GM18499 (cell line): ENCODE data around the gene BPIFB4.

Source experiments
- ATAC-seq: cut with Tn5 transposase; IDR thresholded peaks from one replicate; pipeline ENCODE4 v1.9.1; 2021; ENCODE audit warnings: moderate number of reproducible peaks; ENCODE audit not compliant: insufficient read depth, unreplicated experiment

BPIFB4 gene

GRCh38 chr20:33059741-33060390, 19.6 kb upstream of the BPIFB4 start:
- no peak for ATAC-seq

- no peak for ATAC-seq
Measured at GRCh38 chr20:33061658-33062028, 17.8 kb upstream of the BPIFB4 start.

GRCh38 chr20:33062105-33062824, 17.2 kb upstream of the BPIFB4 start:
- no peak for ATAC-seq

GRCh38 chr20:33062825-33063149, 16.7 kb upstream of the BPIFB4 start:
- ATAC-seq: no peak

DNA sequence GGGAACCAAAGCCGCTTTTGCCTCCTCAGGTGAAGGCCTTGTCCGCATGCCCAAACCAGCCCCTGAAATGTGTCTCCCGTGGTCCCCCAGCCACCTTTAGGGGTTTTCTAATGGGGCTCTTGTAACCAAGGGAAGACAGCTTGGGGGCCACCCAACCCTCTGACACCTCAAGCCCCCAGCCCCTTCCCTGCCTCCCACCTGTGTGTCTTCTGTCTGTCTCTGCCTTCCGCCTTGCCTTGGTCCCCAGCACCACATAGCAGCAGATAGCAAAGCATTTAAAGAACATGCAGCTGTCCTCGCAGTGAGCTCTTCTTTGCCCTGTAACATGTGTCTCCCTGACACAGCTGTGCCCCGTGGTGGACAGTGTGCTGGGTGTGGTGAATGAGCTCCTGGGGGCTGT, 16.2 kb upstream of the BPIFB4 start:
- no peak for ATAC-seq

DNA sequence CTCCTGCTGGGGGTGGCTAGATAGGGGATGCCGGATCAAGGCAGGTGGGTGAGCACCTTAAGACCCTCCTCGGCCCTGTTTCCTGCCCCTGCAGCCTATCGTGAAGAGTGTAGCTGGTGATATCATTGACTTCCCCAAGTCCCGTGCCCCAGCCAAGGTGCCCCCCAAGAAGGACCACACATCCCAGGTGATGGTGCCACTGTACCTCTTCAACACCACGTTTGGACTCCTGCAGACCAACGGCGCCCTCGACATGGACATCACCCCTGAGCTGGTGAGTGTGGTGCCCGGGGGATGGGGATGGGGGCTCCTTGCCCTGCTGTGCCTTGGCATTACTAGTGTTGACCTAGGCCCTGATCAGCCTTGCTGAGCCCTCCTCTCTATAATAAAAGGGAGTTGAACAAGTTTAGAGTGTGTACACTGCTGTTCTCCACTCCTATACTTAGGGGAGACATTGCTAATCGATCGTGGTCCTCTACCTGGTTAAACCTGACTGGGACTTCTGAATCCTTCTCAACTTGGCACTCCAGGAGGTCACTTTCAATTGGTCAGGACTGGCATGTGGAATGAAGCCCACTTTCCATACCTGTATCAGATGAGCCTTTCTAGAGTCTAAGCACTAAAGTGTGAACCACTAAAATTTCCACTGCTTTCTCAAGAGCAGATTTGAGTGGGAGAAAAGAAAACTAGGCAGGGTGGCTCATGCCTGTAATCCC, 14.7 kb upstream of the BPIFB4 start:
- no peak for ATAC-seq

DNA sequence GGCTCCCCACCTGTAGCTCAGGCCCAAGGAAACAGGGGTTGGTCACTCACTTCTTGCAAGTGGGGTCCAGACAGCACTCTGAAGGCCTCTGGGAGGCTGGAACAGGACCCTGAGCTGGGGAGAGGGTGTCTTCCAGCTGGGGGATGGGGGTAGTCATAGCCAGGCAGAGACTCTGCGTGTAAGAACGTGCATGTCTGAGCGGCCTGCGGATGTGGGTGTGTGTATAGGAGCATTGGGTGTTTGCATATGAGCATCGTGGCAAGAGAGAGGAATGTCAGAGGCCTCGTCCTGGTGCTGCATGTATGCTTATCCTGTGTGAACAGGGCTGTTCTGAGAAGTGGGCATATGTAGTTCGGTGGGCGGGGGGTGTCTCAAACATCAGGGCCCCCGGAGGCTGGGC, 13.7 kb upstream of the BPIFB4 start:
- no peak for ATAC-seq

GRCh38 chr20:33067806-33068205, 11.6 kb upstream of the BPIFB4 start:
- no peak for ATAC-seq

DNA sequence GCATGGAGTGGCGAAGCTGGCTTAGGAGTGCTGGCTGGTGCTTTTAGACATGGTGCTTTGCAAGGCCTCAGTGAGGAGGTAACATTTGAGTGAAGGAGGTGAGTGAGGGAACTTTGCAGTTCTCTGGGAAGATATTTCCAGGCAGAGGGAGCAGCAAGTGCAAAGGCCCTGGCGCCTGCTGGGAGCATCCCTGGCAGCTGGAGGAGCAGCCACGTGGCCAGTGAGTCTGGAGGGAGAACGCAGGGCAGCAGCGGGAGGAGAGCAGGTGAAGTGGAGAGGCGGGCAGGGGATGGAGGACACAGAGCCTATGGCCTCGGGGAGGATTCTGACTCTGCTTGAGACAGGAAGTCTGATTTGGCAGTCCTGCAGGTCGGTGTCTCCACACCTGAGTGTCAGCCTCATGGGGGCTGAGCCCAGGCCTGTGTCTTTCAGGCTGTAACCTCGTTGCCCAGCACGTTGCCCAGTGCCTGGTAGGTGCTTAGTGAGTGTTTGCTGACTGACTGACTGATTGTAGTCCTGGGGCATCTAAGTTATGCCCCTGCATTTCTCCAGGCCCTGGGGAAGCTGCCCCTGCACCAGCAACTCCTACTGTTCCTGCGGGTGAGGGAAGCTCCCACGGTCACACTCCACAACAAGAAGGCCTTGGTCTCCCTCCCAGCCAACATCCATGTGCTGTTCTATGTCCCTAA, 11.0 kb upstream of the BPIFB4 start:
- ATAC-seq: no peak

DNA sequence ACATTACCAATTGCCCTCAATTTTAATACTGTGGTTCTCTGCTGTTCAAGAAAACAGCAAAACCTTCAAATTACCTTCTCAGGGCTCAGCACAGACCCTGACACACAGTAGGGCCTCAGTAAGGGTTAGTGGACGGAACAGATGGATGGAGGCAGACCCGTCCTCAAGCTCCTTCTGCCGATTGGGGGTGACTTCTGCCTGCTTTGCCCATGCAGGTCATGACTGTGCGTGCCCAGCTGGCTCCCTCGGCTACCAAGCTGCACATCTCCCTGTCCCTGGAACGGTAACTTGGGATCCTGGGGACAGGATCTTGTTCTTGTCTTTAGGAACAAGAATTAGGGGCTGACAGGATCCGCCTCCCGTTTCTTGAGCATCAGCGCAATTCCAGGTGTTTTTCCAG, 9.8 kb upstream of the BPIFB4 start:
- no peak for ATAC-seq

DNA sequence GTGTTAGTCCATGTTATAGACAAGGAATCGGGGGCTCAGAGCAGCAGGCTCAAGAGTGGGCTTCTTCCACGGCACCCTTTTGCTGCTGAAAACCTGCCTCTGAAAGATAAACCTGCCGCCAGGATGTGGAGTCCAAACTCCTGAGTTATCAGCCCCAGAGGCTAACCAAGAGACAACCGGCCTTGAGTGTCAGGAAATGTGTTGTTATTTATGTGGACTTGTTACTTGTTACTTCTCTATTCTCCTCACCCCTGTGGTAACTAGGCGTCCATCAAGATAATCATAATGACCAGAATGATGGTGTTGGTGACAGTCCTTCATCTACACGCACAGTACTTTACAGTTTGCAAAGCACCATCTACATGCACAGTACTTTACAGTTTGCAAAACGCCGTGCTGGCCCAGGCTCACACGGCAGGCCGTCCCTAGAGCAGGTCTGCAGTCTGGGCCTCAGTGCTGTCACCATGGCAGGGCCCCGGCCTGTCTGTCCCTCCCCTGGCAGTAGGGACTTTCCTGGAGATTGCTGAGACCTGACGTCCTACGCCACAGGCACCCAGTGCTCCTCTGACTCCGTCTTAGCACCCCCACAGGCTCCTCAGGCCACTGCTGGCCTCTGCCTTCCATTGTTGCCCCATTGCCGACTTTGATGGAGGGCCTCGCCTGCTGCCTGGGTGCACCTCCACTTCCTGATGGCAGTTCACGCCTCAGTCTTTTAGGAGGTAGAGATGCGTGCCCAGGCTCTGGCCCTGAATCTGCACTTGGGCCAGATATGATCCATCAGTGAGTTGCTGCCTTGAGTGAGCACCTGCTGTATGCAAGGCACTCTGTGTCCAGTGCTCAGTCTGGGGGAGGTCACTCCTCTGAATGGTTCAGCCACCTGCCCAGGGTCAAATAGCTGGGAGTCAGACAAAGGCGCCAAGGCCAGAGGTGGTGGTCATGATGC, 9.1 kb upstream of the BPIFB4 start:
- ATAC-seq: no peak

- no peak for ATAC-seq
Measured at GRCh38 chr20:33071198-33071597, 8.2 kb upstream of the BPIFB4 start.

DNA sequence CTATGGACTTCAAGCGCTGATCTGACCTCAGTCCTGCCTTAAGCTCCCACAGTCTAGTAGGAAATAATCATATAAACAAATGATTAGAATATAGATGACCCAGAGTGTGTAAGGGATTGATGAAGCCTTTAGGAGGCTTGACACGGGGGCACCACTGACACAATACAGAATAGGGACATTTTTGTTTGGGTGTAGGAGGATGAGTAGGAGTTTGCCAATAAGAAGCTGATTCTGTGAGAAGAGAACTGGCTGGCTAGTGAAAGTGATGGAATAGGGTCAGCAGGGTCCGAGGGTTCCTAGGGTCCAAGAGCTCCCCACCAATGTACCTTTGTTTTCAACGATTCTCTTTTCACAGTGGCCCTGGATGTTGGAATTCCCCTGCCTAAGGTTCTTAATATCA, 7.1 kb upstream of the BPIFB4 start:
- ATAC-seq: no peak

DNA sequence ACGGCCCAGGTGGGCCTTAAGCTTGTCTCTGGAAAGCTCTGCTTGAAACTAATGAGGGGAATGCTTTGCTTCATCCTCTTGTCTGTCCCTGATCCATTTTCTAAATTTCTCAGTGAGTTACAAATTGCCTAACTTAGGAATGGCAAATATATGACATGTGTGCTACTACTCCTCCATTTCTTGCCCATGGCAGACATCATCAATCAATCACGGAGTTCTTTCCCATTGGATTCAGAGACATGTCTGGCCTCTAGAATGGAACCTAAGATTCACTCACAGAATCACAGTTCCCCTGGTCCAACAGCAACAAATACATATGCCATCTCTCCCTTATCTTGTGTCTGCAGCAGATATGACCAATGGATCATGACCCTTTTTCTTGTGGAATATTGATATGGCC, 6.6 kb upstream of the BPIFB4 start:
- no peak for ATAC-seq

DNA sequence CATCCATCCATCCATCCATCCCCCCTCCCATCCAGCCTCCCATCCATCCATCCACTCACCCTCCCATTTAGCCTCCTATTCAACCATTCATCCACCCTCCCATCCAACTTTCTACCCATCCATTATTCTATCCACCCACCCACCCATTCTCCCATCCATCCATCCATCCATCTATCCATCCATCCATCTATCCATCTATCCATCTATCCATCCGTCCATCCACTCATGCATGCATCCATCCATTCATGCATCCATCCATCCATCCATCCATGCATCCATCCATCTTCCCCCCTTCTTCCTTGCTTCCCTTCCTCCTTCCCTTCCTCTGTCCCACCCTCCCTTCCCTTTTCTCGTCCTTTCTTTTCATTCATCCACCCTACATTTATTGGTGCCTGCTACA, 4.8 kb upstream of the BPIFB4 start:
- ATAC-seq: no peak

GRCh38 chr20:33075281-33075680, 4.2 kb upstream of the BPIFB4 start:
- ATAC-seq: no peak

DNA sequence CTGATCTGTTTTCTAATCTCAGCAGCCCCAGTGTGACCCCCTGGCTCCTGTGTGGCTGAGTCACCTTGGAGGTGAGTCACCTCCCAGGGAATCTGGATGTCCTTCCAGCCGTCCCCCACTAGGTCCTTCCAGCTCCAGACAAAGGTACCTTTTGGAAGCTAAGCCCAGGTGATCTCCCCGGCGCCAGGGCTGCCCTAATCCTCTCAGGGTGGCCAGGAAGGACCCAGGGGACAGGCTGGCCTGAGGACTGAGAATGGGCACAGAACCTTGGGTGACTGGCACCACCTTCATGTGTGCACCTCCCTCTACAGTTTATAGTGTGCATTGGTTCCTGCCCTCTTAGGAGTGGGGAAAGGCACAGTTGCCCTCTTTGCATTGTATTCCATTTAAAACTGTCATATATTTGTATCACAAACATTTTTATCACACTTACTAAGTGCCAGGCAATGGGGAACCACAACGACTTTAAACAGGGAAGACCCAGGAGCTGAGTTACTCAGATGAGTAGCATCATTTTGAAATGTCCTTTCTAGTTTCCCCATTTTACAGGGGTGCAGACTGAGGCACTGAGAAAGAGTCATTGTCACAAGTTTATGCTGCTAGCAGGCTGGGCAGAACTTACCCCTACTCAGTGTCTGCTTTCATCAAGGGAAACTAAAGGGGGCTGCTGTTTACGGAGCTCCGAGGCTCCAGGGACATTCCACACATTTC, 2.6 kb upstream of the BPIFB4 start:
- ATAC-seq: no peak

DNA sequence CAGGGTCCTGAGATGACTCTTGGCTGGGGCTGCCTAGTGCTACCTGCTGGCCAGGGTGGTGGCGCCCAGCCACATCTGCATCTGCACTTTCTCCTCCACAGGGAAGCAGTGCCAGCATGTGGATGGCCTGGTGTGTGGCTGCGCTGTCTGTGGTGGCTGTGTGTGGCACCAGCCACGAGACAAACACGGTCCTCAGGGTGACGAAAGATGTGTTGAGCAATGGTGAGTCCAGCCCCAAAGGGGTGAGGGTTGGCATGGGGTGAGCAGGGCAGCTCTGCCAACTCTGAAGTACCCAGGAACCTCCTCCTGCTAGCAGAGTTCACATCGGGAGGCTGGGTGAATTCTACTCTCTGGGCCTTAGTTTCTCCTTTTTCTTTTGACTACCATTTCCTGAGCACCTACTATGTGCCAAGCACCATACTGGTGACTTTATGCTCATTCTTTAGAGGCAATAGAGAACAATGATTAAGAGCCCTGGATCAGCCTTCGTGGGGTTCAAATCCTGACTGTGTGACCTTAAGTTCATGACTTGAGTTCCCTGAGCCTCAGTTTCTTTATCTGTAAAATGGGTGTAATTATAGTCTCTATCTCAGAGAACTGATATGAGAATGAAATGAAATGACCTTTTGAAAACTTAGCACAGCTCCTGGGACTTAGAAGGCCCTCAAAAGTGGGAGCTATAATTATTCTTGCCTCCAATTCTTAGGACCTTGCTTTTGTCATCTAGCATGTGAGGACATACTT, 2.1 kb downstream of the BPIFB4 start:
- no peak for ATAC-seq

DNA sequence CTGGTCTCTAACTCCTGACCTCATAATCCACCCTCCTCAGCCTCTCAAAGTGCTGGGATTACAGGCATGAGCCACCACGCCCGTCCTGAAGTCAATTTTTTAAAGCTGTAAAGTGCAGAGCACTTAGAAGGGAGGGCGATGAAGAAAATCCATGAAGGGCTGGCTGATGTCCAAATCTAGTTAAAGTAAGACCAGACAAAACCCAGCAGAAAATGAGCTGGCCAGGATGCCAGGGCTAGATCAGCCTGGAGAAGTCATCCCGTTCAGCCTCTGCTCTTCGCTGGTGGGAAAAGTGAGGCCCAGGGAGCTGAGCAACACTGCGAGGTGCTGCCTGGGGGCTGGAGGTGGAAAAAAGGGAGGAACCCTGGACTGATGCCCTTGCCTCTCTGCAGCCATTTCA, 3.1 kb downstream of the BPIFB4 start:
- ATAC-seq: no peak
